Stomach (tissue), 9 donors: ENCODE data around the gene SEPTIN2. TPM values are rescaled to one million over a fixed set of nuclear protein-coding genes. Genes with fewer than 3 reads are reported as not detected.
A peak's percentile ranks its signal among the peaks of the same experiment; 100 is the strongest.

Experiments used
- DNase-seq, 2 donors: peaks; one replicate each; pipeline versions ENCODE4 v3.0.0 to v3.0.0-alpha.2; 2013 to 2019
- H3K27ac ChIP-seq, 5 donors: fragments of 200-600 bp in 4 of 5; sonication (generic) in 4 of 5; one replicate each; pipeline ENCODE4 v1.5.1; 2013 to 2019; ENCODE audit warnings: mild to moderate bottlenecking in 1 of 5, moderate library complexity in 1 of 5
- H3K27me3 ChIP-seq, 3 donors: fragments of 200-600 bp; sonication (generic); one replicate each; pipeline ENCODE4 v1.5.1; 2017 to 2019; ENCODE audit warnings: mixed run types in 1 of 3
- H3K36me3 ChIP-seq, 4 donors: fragments of 200-600 bp; sonication (generic); 1 replicate in 3 of 4; 2 replicates in 1 of 4; pipeline ENCODE4 v1.5.1; 2016 to 2019
- H3K4me1 ChIP-seq, 4 donors: fragments of 200-600 bp; sonication (generic); one replicate each; pipeline ENCODE4 v1.5.1; 2016 to 2019
- H3K4me3 ChIP-seq, 4 donors: fragments of 200-600 bp; sonication (generic) in 3 of 4; one replicate each; pipeline ENCODE4 v1.5.1; 2016 to 2019; ENCODE audit warnings: mild to moderate bottlenecking in 1 of 4
- H3K9me3 ChIP-seq, 4 donors: fragments of 200-600 bp; sonication (generic); one replicate each; pipeline ENCODE4 v1.5.1; 2016 to 2019
- CTCF ChIP-seq, 7 experiments: fragments of 450-650 bp in 4 of 7; fragments of 200-600 bp in 3 of 7; sonication (generic) in 3 of 7; IDR thresholded peaks; one replicate each; pipeline ENCODE4 v1.5.1; 2016 to 2019; ENCODE audit warnings: antibody characterized with exemption in 7 of 7, control low read depth in 2 of 7, mild to moderate bottlenecking in 1 of 7
- EP300 ChIP-seq: sonication (generic); formaldehyde crosslinking; IDR thresholded peaks from one replicate; pipeline ENCODE4 v1.6.1; 2017; ENCODE audit warnings: antibody characterized with exemption
- POLR2A ChIP-seq, 4 donors: fragments of 450-650 bp; IDR thresholded peaks; one replicate each; pipeline ENCODE4 v1.6.1; 2016; ENCODE audit warnings: antibody characterized with exemption in 4 of 4, control low read depth in 2 of 4, mild to moderate bottlenecking in 1 of 4, moderate library complexity in 1 of 4
- POLR2AphosphoS5 ChIP-seq, 3 donors: sonication (generic); formaldehyde crosslinking; IDR thresholded peaks; one replicate each; pipeline ENCODE4 v1.6.1; 2016; ENCODE audit warnings: antibody characterized with exemption in 3 of 3
- WGBS, 5 donors: extraction: QIAGEN DNeasy Blood & Tissue Kit in 3 of 5; methylation state at CpG; one replicate each; pipeline versions ENCODE4 v1.1.5 to v1.1.7; 2013 to 2018; 5-methylcytosine and 5-hydroxymethylcytosine counted together
- intact Hi-C: fragments of 100-400 bp; cut with DNase I; formaldehyde crosslinking; loops from one replicate; pipeline ENCODE4 v1.15.1; 2023; ENCODE audit warnings: low total_unique reads
- polyA plus RNA-seq, 3 donors: library from polyadenylated mRNA; stranded (reverse); fragments of 200-250 nt; gene quantifications; one replicate each; pipeline ENCODE4 v1.2.3, GENCODE V29; 2013
- total RNA-seq, 5 donors: library from RNA; depleted of rRNA; stranded (reverse); fragments of >200 nt; gene quantifications; one replicate each; pipeline versions ENCODE4 v1.1.0 to v1.2.3, GENCODE V29; 2014 to 2016
- donor health status: healthy with polysubstance abuse.
- donor health status: Bipolar disorder and iron deficiency.
- donor health status: healthy.

Gene SEPTIN2
- total and polyA plus RNA-seq, 8 donors, result 88.7 to 603 (median 208) TPM

GRCh38 chr2:241268716-241269445 is 46.8 kb upstream of the SEPTIN2 start:
- no peak for DNase-seq
- Histone ChIP-seq H3K9me3 (no peaks in the 10 kb centered on the region), H3K27me3 (no peaks in the 10 kb centered on the region), H3K27ac (peak overlapping the region in 1 of 5 donors; percentile 8), H3K4me1 (peaks cover 25 to 65% (median 48%) of the 10 kb centered on the region in 4 donors), H3K4me3 (no peak overlapping the region), H3K36me3 (peaks cover 27 to 52% (median 47%) of the 10 kb centered on the region in 4 donors)
- WGBS, 5 donors, result 66 to 79% (median 73%) methylated on average over 14 of the region's 14 CpGs
- intact Hi-C loops, result no loop called here
- TF ChIP-seq POLR2A (IDR thresholded peaks at IDR 0.05) (no peak), EP300 (no peak), POLR2AphosphoS5 (IDR thresholded peaks at IDR 0.05) (no peak), CTCF (IDR thresholded peaks at IDR 0.05) (no peak)

GRCh38 chr2:241269707-241270520 is 45.8 kb upstream of the SEPTIN2 start:
- DNase-seq, result peak in 1 of 2 donors; percentile 38

GRCh38 chr2:241270531-241270930 is 45.2 kb upstream of the SEPTIN2 start:
- Histone ChIP-seq H3K27me3 (no peaks in the 10 kb centered on the region), H3K27ac (peak overlapping the region in 4 of 5 donors; percentile 34 to 98 (median 96)), H3K36me3 (peaks cover 12 to 36% (median 31%) of the 10 kb centered on the region in 4 donors), H3K9me3 (no peaks in the 10 kb centered on the region), H3K4me3 (peak overlapping the region; percentile 95 to 98 (median 97)), H3K4me1 (peaks cover 25 to 74% (median 55%) of the 10 kb centered on the region in 4 donors)
- no peak for DNase-seq
- intact Hi-C loops, result no loop called here
- TF ChIP-seq CTCF (IDR thresholded peaks at IDR 0.05) (no peak), EP300 (no peak), POLR2AphosphoS5 (IDR thresholded peaks at IDR 0.05) (no peak), POLR2A (IDR thresholded peaks at IDR 0.05) (no peak)
- 34 to 73% (median 43%) methylated on average over 5 of the region's 5 CpGs for WGBS, 5 donors

More at GRCh38 chr2:241269707-241270520, 45.8 kb upstream of the SEPTIN2 start:
- 33 to 69% (median 56%) methylated on average over 13 to 15 of the region's 15 CpGs for WGBS, 5 donors
- Histone ChIP-seq H3K27ac (peak overlapping the region in 3 of 5 donors; percentile 3 to 98 (median 97)), H3K27me3 (no peaks in the 10 kb centered on the region), H3K4me1 (peaks cover 25 to 74% (median 55%) of the 10 kb centered on the region in 4 donors), H3K9me3 (no peaks in the 10 kb centered on the region), H3K36me3 (peaks cover 18 to 42% (median 37%) of the 10 kb centered on the region in 4 donors), H3K4me3 (peak overlapping the region; percentile 95 to 98 (median 97))
- intact Hi-C loops, result no loop called here
- TF ChIP-seq POLR2A (IDR thresholded peaks at IDR 0.05) (no peak), CTCF (IDR thresholded peaks at IDR 0.05) (no peak), EP300 (no peak), POLR2AphosphoS5 (IDR thresholded peaks at IDR 0.05) (no peak)

- Histone ChIP-seq H3K27ac (peak overlapping the region; percentile 94 to 98 (median 97)), H3K4me3 (peak overlapping the region; percentile 95 to 98 (median 97)), H3K27me3 (no peaks in the 10 kb centered on the region), H3K4me1 (peaks cover 25 to 67% (median 55%) of the 10 kb centered on the region in 4 donors), H3K9me3 (no peaks in the 10 kb centered on the region), H3K36me3 (peaks cover under 1 to 23% (median 18%) of the 10 kb centered on the region in 4 donors)
- TF ChIP-seq EP300, result no peak
- TF ChIP-seq POLR2AphosphoS5 (IDR thresholded peaks at IDR 0.05), result peak; percentile 19 to 64 (median 59)
- TF ChIP-seq POLR2A (IDR thresholded peaks at IDR 0.05), result no peak
- intact Hi-C loops, result no loop called here
- DNase-seq, result peak; percentile 88 to 91
- WGBS, 5 donors, result 1 to 2% (median 1%) methylated on average over 16 to 37 of the region's 37 CpGs
Observed at GRCh38 chr2:241271706-241272302, 43.9 kb upstream of the SEPTIN2 start.
